GM12874 (cell line): ENCODE results near the gene FERMT2.

ENCODE experiments used
- TF ChIP-seq, protein P1 (sequence below): IDR thresholded peaks from 2 replicates; pipeline ENCODE4 v1.5.1; 2011; ENCODE audit warnings: low read depth, mild to moderate bottlenecking, control low read depth, low read length, moderate library complexity; ENCODE audit not compliant: insufficient read depth

Gene FERMT2

DNA sequence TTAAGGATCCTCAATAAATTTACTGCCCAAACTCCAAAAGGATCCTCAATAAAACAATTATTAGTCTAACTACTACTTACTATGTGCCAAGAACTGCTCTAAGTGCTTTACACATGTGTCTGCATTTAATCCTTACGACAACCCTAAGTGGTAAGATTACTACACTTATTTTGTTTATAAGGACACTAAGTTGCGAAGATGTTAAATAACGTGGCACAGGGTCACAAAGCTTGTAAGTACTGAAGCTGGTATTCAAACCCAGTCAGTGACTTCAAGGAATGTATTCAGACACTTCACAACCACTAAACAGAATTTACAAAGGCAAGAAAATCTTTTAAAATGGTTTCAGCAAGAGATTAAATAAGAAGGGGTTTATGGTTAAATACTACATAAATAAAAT is 13.0 kb downstream of the FERMT2 start:
- TF ChIP-seq, protein P1, sequence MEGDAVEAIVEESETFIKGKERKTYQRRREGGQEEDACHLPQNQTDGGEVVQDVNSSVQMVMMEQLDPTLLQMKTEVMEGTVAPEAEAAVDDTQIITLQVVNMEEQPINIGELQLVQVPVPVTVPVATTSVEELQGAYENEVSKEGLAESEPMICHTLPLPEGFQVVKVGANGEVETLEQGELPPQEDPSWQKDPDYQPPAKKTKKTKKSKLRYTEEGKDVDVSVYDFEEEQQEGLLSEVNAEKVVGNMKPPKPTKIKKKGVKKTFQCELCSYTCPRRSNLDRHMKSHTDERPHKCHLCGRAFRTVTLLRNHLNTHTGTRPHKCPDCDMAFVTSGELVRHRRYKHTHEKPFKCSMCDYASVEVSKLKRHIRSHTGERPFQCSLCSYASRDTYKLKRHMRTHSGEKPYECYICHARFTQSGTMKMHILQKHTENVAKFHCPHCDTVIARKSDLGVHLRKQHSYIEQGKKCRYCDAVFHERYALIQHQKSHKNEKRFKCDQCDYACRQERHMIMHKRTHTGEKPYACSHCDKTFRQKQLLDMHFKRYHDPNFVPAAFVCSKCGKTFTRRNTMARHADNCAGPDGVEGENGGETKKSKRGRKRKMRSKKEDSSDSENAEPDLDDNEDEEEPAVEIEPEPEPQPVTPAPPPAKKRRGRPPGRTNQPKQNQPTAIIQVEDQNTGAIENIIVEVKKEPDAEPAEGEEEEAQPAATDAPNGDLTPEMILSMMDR, result no peak

DNA sequence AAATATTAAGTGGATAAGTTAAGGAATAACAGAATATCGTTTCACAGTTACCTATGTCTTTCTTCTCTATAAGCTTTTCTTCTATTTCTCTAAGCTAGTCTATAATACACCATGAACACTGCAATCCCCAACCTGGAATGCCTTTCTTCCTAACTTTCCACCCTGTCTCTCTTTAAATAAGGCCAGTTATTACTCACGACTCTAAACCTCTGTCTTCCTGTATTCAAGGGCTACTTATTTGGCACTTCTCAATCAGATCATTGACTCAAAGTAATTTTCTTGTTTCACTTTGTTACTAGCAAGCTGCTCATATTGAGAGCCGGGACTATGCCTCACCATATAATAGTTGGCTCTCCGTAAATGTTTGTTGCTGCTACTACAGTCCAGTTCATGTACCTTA is 13.5 kb downstream of the FERMT2 start:
- TF ChIP-seq, protein P1, result no peak

DNA sequence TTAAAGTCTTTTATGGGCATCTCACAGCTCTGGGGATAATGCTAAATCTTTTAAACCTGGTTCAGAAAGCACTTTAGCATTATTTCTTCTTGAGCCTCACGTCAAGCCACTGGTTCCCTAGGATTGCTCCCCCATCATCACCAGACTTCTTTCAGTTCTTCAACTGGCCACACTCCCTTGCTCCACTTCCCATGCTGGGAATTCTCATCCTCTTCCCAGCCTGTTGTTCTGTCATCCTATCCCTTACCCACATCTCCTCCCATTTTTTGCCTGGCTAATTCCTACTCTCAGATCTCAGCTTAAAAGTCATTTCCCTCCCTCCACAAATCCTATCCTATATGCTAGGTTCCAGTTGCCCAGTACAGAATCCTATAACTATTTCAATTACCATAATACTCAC is 14.4 kb downstream of the FERMT2 start:
- TF ChIP-seq, protein P1, result no peak

DNA sequence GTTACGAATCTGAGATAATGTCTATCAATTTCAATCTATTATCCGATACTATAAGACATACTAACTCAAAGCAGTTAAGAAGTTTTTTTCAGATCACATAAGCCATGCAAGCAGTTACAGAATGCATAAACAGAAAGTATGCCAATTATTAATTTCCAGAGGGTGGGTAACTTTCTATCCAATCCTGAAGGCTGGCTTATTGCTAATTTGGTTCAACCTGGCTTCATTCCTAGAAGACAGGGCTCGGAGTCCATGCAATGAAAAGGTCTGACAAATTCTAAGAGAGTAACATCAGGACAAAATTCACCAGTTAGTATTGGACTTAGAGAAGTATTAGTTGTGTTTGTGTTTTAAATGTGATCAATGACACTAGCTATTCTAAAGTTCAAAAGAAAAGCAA is 15.0 kb downstream of the FERMT2 start:
- TF ChIP-seq, protein P1, result no peak

DNA sequence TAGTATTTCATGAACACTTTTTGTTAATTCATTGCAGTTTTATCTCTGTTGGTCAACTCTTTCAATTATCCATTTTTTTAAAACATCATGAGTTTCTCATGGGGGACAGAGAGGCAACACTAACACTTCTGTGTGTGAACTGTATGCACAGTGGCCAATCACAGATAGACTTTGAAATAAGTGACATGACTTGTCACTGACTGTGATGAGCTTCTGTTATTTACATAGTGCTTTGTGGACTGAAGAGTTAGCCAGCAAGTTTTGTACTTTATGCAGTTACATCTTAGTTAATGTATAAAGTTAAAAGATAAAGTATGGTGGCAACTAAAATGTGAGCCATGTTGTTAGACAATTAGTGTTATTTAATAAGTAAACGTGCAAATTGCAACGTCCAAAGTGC is 16.1 kb downstream of the FERMT2 start:
- TF ChIP-seq, protein P1, result no peak

DNA sequence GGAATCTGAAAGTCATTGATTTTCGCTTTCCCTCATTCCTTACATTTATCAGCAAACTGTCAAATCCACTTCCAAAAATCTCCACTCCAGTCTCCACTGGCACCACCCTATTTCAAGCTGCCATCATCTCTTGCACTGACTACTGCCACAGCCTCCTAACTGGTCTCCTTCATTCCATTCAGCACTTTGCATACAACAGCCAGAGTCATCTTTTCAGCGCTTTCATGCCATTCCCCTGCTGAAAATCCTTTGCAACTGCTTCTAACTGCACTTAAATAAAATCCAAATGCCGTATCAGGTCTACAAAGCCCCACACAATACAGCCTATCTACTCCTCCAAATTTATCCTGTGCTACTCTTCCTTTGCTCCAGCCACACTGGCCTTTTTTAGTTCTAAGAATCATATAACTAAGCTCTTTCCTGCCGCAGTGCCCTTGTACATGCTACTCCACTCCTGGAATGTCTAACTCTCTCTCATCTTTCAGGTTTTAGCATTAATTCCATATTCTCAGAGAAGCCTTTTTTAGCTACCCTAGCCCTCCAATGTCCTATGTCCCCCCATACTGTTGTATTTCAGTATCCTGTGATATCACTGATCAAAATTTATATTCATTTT is 21.6 kb downstream of the FERMT2 start:
- TF ChIP-seq, protein P1, result no peak

DNA sequence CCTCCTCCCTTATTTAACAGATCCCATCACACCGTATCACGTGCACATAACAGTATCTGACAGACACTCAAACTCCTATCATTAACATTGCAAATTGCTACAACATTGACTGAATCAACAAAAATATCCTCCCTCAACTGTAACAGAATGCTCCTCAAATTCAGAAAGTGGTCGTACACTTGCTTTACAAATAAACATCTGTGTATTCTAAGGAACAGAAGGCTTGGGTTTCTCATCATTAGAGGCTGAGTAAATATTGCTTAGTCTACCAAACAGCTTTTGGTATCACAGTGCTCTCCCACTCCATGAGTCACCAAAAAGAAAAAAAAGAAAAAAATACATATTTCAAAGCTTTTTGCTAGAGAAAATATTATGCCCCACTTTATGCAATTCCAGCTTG is 23.9 kb downstream of the FERMT2 start:
- TF ChIP-seq, protein P1, result no peak
